Activated CD8-positive, alpha-beta T cell treated with anti-CD3 and anti-CD28 coated beads, Interleukin-2, amount 10 ng/mL, durations not matched to agents 7 days and 5 days (primary cell): ENCODE measurements around the gene PCSK2. TPM values are rescaled to one million over a fixed set of nuclear protein-coding genes. Genes with fewer than 3 reads are reported as not detected.

ENCODE experiments used
- ATAC-seq: fragments of 150-1000 bp; cut with Tn5 transposase; one replicate; pipeline ENCODE4 v1.10.0; 2021; ENCODE audit warnings: moderate library complexity
- CTCF ChIA-PET: fragments of 350-600 bp; sonication (Branson Sonifier 250); formaldehyde crosslinking; loops from one replicate; lab custom pipeline; 2021; ENCODE audit warnings: antibody characterized with exemption; lab: Charles Lee
- POLR2A ChIA-PET: fragments of 350-600 bp; sonication (Branson Sonifier 250); formaldehyde crosslinking; loops from one replicate; lab custom pipeline; 2021; ENCODE audit warnings: antibody characterized with exemption; lab: Charles Lee
- DNase-seq: peaks from one replicate; pipeline ENCODE4 v3.0.0-alpha.2; 2020
- H3K27ac Mint-ChIP-seq: one replicate; pipeline ENCODE4 v1.8.0; 2021; ENCODE audit warnings: mild to moderate bottlenecking, mixed read lengths
- H3K27me3 Mint-ChIP-seq: one replicate; pipeline ENCODE4 v1.8.0; 2021; ENCODE audit warnings: low read depth, mixed read lengths
- H3K36me3 Mint-ChIP-seq: one replicate; pipeline ENCODE4 v1.8.0; 2021; ENCODE audit warnings: low read depth, mixed read lengths
- H3K4me1 Mint-ChIP-seq: one replicate; pipeline ENCODE4 v1.8.0; 2021; ENCODE audit warnings: low read depth, mixed read lengths
- H3K4me3 Mint-ChIP-seq: one replicate; pipeline ENCODE4 v1.8.0; 2021; ENCODE audit warnings: mild to moderate bottlenecking, mixed read lengths
- H3K9me3 Mint-ChIP-seq: one replicate; pipeline ENCODE4 v1.8.0; 2022; ENCODE audit warnings: mixed read lengths; ENCODE audit not compliant: insufficient read depth
- total RNA-seq, 2 experiments: library from RNA; stranded (reverse); gene quantifications; one replicate each; pipeline ENCODE4 v1.2.3, GENCODE V29; 2021

The PCSK2 gene
- total RNA-seq, 2 experiments from 2014 or later, result not detected

- H3K27me3 Mint-ChIP-seq, result peaks cover 7% of the 10 kb centered on the region
- CTCF ChIA-PET, result no interaction called here
- no peak for DNase-seq
These were observed 252.3 kb downstream of the PCSK2 start for GRCh38 chr20:17479063-17479657.

GRCh38 chr20:17480696-17481095 is 253.9 kb downstream of the PCSK2 start:
- ChIA-PET CTCF (no interaction called here), POLR2A (interaction anchor here (0.6 kb wide), 1 partner anchor 332 kb away, joined by 3 read pairs; no protein-coding TSS in a partner anchor)
- H3K4me1 Mint-ChIP-seq, result no peaks in the 10 kb centered on the region
- DNase-seq (no peak), ATAC-seq (no peak)
- H3K27ac Mint-ChIP-seq, result no peak overlapping the region
- no peaks in the 10 kb centered on the region for H3K36me3 Mint-ChIP-seq
- H3K9me3 Mint-ChIP-seq, result no peaks in the 10 kb centered on the region
- H3K27me3 Mint-ChIP-seq, result peaks cover 14% of the 10 kb centered on the region
- H3K4me3 Mint-ChIP-seq, result no peak overlapping the region

More at GRCh38 chr20:17479063-17479657, 252.3 kb downstream of the PCSK2 start:
- Mint-ChIP-seq H3K36me3 (no peaks in the 10 kb centered on the region), H3K4me1 (no peaks in the 10 kb centered on the region), H3K9me3 (no peaks in the 10 kb centered on the region), H3K27ac (no peak overlapping the region), H3K4me3 (no peak overlapping the region)
- POLR2A ChIA-PET, result no interaction called here
- ATAC-seq, result no peak

GRCh38 chr20:17481661-17482060 is 254.8 kb downstream of the PCSK2 start:
- H3K9me3 Mint-ChIP-seq, result no peaks in the 10 kb centered on the region
- no peaks in the 10 kb centered on the region for H3K36me3 Mint-ChIP-seq
- DNase-seq (no peak), ATAC-seq (no peak)
- no peak overlapping the region for H3K4me3 Mint-ChIP-seq
- ChIA-PET CTCF (no interaction called here), POLR2A (no interaction called here)
- no peak overlapping the region for H3K27ac Mint-ChIP-seq
- H3K4me1 Mint-ChIP-seq, result no peaks in the 10 kb centered on the region
- peaks cover 20% of the 10 kb centered on the region for H3K27me3 Mint-ChIP-seq

- no peaks in the 10 kb centered on the region for H3K9me3 Mint-ChIP-seq
- H3K4me3 Mint-ChIP-seq, result no peak overlapping the region
These were observed 255.7 kb downstream of the PCSK2 start for GRCh38 chr20:17482536-17482935.

GRCh38 chr20:17485017-17485416 is 258.2 kb downstream of the PCSK2 start:
- H3K27ac Mint-ChIP-seq, result no peak overlapping the region
- no peaks in the 10 kb centered on the region for H3K4me1 Mint-ChIP-seq
- no peak for DNase-seq
- no peaks in the 10 kb centered on the region for H3K36me3 Mint-ChIP-seq
- no peak for ATAC-seq
- no peak overlapping the region for H3K4me3 Mint-ChIP-seq
- peaks cover 23% of the 10 kb centered on the region for H3K27me3 Mint-ChIP-seq
- CTCF ChIA-PET, result no interaction called here
- no peaks in the 10 kb centered on the region for H3K9me3 Mint-ChIP-seq
- POLR2A ChIA-PET, result no interaction called here

More at GRCh38 chr20:17482536-17482935, 255.7 kb downstream of the PCSK2 start:
- Mint-ChIP-seq H3K4me1 (no peaks in the 10 kb centered on the region), H3K36me3 (no peaks in the 10 kb centered on the region), H3K27ac (no peak overlapping the region), H3K27me3 (peaks cover 23% of the 10 kb centered on the region)
- ATAC-seq, result no peak
- ChIA-PET CTCF (no interaction called here), POLR2A (no interaction called here)
- no peak for DNase-seq

- Mint-ChIP-seq H3K27me3 (peaks cover 19% of the 10 kb centered on the region), H3K9me3 (no peaks in the 10 kb centered on the region), H3K27ac (no peak overlapping the region), H3K36me3 (no peaks in the 10 kb centered on the region), H3K4me3 (no peak overlapping the region), H3K4me1 (no peaks in the 10 kb centered on the region)
- ChIA-PET POLR2A (no interaction called here), CTCF (interaction anchor here (0.5 kb wide), 1 partner anchor 17 kb away, joined by 3 read pairs; no protein-coding TSS in a partner anchor)
- ATAC-seq (no peak), DNase-seq (no peak)
These were observed 262.2 kb downstream of the PCSK2 start for GRCh38 chr20:17488916-17489600.

GRCh38 chr20:17490501-17490900 is 263.7 kb downstream of the PCSK2 start:
- Mint-ChIP-seq H3K36me3 (no peaks in the 10 kb centered on the region), H3K9me3 (no peaks in the 10 kb centered on the region), H3K4me1 (no peaks in the 10 kb centered on the region), H3K27ac (no peak overlapping the region), H3K4me3 (no peak overlapping the region), H3K27me3 (peaks cover 13% of the 10 kb centered on the region)
- ATAC-seq (no peak), DNase-seq (no peak)
- CTCF ChIA-PET, result no interaction called here
- POLR2A ChIA-PET, result no interaction called here

- CTCF ChIA-PET, result no interaction called here
- H3K4me3 Mint-ChIP-seq, result no peak overlapping the region
- no peak for ATAC-seq
These were observed 264.2 kb downstream of the PCSK2 start for GRCh38 chr20:17491041-17491440.

GRCh38 chr20:17491488-17491887 is 264.6 kb downstream of the PCSK2 start:
- no peaks in the 10 kb centered on the region for H3K36me3 Mint-ChIP-seq
- ChIA-PET CTCF (no interaction called here), POLR2A (no interaction called here)
- no peak overlapping the region for H3K4me3 Mint-ChIP-seq
- no peaks in the 10 kb centered on the region for H3K9me3 Mint-ChIP-seq
- ATAC-seq, result no peak
- H3K27me3 Mint-ChIP-seq, result peaks cover 7% of the 10 kb centered on the region
- DNase-seq, result no peak
- no peaks in the 10 kb centered on the region for H3K4me1 Mint-ChIP-seq
- H3K27ac Mint-ChIP-seq, result no peak overlapping the region

More at GRCh38 chr20:17491041-17491440, 264.2 kb downstream of the PCSK2 start:
- no peaks in the 10 kb centered on the region for H3K9me3 Mint-ChIP-seq
- no peaks in the 10 kb centered on the region for H3K4me1 Mint-ChIP-seq
- H3K27me3 Mint-ChIP-seq, result peaks cover 11% of the 10 kb centered on the region
- DNase-seq, result no peak
- H3K27ac Mint-ChIP-seq, result no peak overlapping the region
- no peaks in the 10 kb centered on the region for H3K36me3 Mint-ChIP-seq
- POLR2A ChIA-PET, result no interaction called here

- DNase-seq (no peak), ATAC-seq (no peak)
- Mint-ChIP-seq H3K4me1 (no peaks in the 10 kb centered on the region), H3K27ac (no peak overlapping the region), H3K9me3 (no peaks in the 10 kb centered on the region), H3K4me3 (no peak overlapping the region), H3K36me3 (no peaks in the 10 kb centered on the region), H3K27me3 (peaks cover 2% of the 10 kb centered on the region)
- ChIA-PET CTCF (no interaction called here), POLR2A (no interaction called here)
These were observed 266.3 kb downstream of the PCSK2 start for GRCh38 chr20:17493173-17493572.

- POLR2A ChIA-PET, result no interaction called here
- Mint-ChIP-seq H3K4me3 (no peak overlapping the region), H3K27me3 (peaks cover 4% of the 10 kb centered on the region), H3K4me1 (no peaks in the 10 kb centered on the region), H3K36me3 (no peaks in the 10 kb centered on the region), H3K27ac (no peak overlapping the region), H3K9me3 (no peaks in the 10 kb centered on the region)
- no peak for DNase-seq
- CTCF ChIA-PET, result interaction anchor here (1.5 kb wide), 1 partner anchor 11 kb away, joined by 3 read pairs; no protein-coding TSS in a partner anchor
- no peak for ATAC-seq
These were observed 267.4 kb downstream of the PCSK2 start for GRCh38 chr20:17494201-17494600.

- Mint-ChIP-seq H3K4me3 (no peak overlapping the region), H3K36me3 (no peaks in the 10 kb centered on the region), H3K4me1 (no peaks in the 10 kb centered on the region), H3K27me3 (peaks cover 5% of the 10 kb centered on the region), H3K27ac (no peak overlapping the region), H3K9me3 (no peaks in the 10 kb centered on the region)
- ChIA-PET POLR2A (no interaction called here), CTCF (interaction anchor here (1.5 kb wide), 1 partner anchor 9 kb away, joined by 3 read pairs; no protein-coding TSS in a partner anchor)
- DNase-seq (no peak), ATAC-seq (no peak)
These were observed 269.0 kb downstream of the PCSK2 start for GRCh38 chr20:17495826-17496225.
